Vagina (tissue), 2 donors: ENCODE results near the gene CYB561.

Source experiments
- CTCF ChIP-seq, 3 experiments: fragments of 450-650 bp in 2 of 3; fragments of 200-600 bp in 1 of 3; sonication (generic) in 1 of 3; IDR thresholded peaks; one replicate each; pipeline ENCODE4 v1.5.1; 2017 to 2019; ENCODE audit warnings: antibody characterized with exemption in 3 of 3, mild to moderate bottlenecking in 2 of 3, moderate library complexity in 2 of 3
- POLR2A ChIP-seq, 2 donors: fragments of 450-650 bp; IDR thresholded peaks; one replicate each; pipeline ENCODE4 v1.6.1; 2017; ENCODE audit warnings: antibody characterized with exemption in 2 of 2, mild to moderate bottlenecking in 2 of 2, moderate library complexity in 2 of 2

GRCh38 chr17:63399856-63400255 lies 46.2 kb downstream of the CYB561 start:
- TF ChIP-seq CTCF (IDR thresholded peaks at IDR 0.05): no peak
- no peak for TF ChIP-seq POLR2A (IDR thresholded peaks at IDR 0.05)
